ENCODE data around the gene RETREG3. TPM values are rescaled to one million over a fixed set of nuclear protein-coding genes. Genes with fewer than 3 reads are reported as not detected.

Gene RETREG3
- total and polyA plus RNA-seq, 2 of the 13 experiments (the other 11 are each of a cell fraction or from before 2014, with no cell fraction given), result 47.0 to 55.8 TPM

DNA sequence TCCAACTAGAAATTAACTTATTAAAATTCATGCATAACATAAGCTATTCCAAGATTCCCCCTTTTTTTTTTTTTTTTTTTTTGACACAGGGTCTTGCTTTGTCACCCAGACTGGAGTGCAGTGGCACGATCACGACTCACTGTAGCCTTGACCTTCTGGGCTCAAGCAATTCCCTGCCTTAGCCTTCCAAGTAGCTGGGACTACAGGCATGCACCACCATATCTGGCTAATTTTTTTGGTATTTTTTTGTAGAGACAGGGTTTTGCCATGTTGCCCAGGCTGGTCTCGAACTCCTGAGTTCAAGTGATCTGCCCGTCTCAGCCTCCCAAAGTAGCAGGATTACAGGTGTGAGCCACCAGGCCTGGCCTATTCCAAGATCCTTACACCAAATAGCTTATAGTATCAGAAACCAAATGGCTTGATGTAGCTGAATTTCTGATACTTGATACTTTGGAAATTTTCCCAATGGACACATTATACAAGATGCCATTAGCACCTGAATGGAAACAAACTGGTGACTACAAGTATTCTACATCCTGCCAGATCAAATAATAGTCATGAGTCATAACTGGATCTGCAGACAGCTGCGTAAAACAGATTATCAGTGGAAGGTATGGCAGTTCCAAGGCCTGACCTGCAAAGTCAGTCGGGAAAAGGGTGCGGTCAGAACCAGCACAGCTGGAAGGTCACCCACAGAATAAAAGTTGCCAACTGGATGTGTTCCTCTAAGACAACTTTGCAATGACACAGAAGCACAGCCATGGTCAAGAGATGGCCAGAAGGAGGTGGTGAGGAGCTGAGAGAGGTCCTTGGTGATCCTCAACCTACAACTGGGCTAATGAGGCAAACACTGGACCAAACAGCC lies 14.8 kb upstream of the RETREG3 start:
- no peaks in the 10 kb centered on the region for H3K9me3 ChIP-seq (ENCODE audit: low read length)
- no peak for DNase-seq (ENCODE audit: low spot score)
- BruUV-seq (replicated peaks), result no TSS peak
- no peaks in the 10 kb centered on the region for H3K27me3 ChIP-seq (ENCODE audit: control insufficient read depth in 1 of 2, insufficient read depth in 2 of 2, low read length in 2 of 2)
- no peak overlapping the region for H3K27ac ChIP-seq (ENCODE audit: extremely low read length, insufficient read depth, low read length)
- ATAC-seq, result no peak
- POLR2A ChIA-PET, result no interaction called here
- no peaks in the 10 kb centered on the region for H3K79me2 ChIP-seq (ENCODE audit: insufficient read depth, low read length)
- intact Hi-C loops (cut with micrococcal nuclease; ENCODE audit: unreplicated experiment), result no loop called here
- H3K4me1 ChIP-seq (ENCODE audit: insufficient read depth, low read length), result peaks cover 37% of the 10 kb centered on the region
- TF ChIP-seq ELF3 (CRISPR knock-in tag; IDR thresholded peaks at IDR 0.05), result no peak
- TF ChIP-seq, protein P1, sequence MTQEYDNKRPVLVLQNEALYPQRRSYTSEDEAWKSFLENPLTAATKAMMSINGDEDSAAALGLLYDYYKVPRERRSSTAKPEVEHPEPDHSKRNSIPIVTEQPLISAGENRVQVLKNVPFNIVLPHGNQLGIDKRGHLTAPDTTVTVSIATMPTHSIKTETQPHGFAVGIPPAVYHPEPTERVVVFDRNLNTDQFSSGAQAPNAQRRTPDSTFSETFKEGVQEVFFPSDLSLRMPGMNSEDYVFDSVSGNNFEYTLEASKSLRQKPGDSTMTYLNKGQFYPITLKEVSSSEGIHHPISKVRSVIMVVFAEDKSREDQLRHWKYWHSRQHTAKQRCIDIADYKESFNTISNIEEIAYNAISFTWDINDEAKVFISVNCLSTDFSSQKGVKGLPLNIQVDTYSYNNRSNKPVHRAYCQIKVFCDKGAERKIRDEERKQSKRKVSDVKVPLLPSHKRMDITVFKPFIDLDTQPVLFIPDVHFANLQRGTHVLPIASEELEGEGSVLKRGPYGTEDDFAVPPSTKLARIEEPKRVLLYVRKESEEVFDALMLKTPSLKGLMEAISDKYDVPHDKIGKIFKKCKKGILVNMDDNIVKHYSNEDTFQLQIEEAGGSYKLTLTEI (CRISPR knock-in tag; conservative IDR thresholded peaks at IDR 0.05), result no peak
- no peak for TF ChIP-seq ADNP (CRISPR knock-in tag; IDR thresholded peaks at IDR 0.05)
- TF ChIP-seq MIER3 (CRISPR knock-in tag; IDR thresholded peaks at IDR 0.05; ENCODE audit: borderline replicate concordance), result no peak
- TF ChIP-seq ZNF639 (CRISPR knock-in tag; conservative IDR thresholded peaks at IDR 0.05), result no peak
- no peak for TF ChIP-seq TRIM24 (CRISPR knock-in tag; IDR thresholded peaks at IDR 0.05)
- no peak for TF ChIP-seq ZSCAN22 (CRISPR knock-in tag; IDR thresholded peaks at IDR 0.05)
- TF ChIP-seq ZNF570 (CRISPR knock-in tag; IDR thresholded peaks at IDR 0.05; ENCODE audit: borderline replicate concordance), result no peak
- no peak for TF ChIP-seq PAF1 (CRISPR knock-in tag; IDR thresholded peaks at IDR 0.05)
- TF ChIP-seq HOXA7 (CRISPR knock-in tag; IDR thresholded peaks at IDR 0.05), result no peak
- TF ChIP-seq TSC22D2 (CRISPR knock-in tag; IDR thresholded peaks at IDR 0.05; ENCODE audit: borderline replicate concordance), result no peak
- TF ChIP-seq ZFP62 (CRISPR knock-in tag; IDR thresholded peaks at IDR 0.05), result no peak
- no peak for TF ChIP-seq ZNF678 (CRISPR knock-in tag; IDR thresholded peaks at IDR 0.05)
- TF ChIP-seq, protein P2, sequence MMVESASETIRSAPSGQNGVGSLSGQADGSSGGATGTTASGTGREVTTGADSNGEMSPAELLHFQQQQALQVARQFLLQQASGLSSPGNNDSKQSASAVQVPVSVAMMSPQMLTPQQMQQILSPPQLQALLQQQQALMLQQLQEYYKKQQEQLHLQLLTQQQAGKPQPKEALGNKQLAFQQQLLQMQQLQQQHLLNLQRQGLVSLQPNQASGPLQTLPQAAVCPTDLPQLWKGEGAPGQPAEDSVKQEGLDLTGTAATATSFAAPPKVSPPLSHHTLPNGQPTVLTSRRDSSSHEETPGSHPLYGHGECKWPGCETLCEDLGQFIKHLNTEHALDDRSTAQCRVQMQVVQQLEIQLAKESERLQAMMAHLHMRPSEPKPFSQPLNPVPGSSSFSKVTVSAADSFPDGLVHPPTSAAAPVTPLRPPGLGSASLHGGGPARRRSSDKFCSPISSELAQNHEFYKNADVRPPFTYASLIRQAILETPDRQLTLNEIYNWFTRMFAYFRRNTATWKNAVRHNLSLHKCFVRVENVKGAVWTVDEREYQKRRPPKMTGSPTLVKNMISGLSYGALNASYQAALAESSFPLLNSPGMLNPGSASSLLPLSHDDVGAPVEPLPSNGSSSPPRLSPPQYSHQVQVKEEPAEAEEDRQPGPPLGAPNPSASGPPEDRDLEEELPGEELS (CRISPR knock-in tag; IDR thresholded peaks at IDR 0.05), result no peak
- no peak for TF ChIP-seq GMEB1 (CRISPR knock-in tag; IDR thresholded peaks at IDR 0.05; ENCODE audit: borderline replicate concordance)
- TF ChIP-seq CCDC6 (CRISPR knock-in tag; IDR thresholded peaks at IDR 0.05), result no peak
- TF ChIP-seq ZC3H4 (CRISPR knock-in tag; IDR thresholded peaks at IDR 0.05; ENCODE audit: borderline replicate concordance), result no peak
- H3K4me3 ChIP-seq (replicated peaks in 1 of 3; ENCODE audit: insufficient read depth in 1 of 3, low read depth in 2 of 3, low read length in 3 of 3), result no peak overlapping the region
- no peak overlapping the region for H3K9ac ChIP-seq (ENCODE audit: insufficient read depth, low read depth, low read length)
- CTCF ChIA-PET (ENCODE audit: low intra/inter-chr PET ratio, low total read pairs), result no interaction called here
- no peak overlapping the region for H2AFZ ChIP-seq (ENCODE audit: low read length)
- H3K4me2 ChIP-seq (ENCODE audit: low read depth, low read length), result no peak overlapping the region
- no peaks in the 10 kb centered on the region for H4K20me1 ChIP-seq (ENCODE audit: insufficient read depth, low read length)
- WGBS (ENCODE audit: low lambda C conversion rate), result 31% methylated on average over 7 of the region's 7 CpGs
- in situ Hi-C loops (cut with HindIII; ENCODE audit: extremely low pct_ligation_motif_present, low pct_unique_long_range_greater_than_20kb), result no loop called here
- no peaks in the 10 kb centered on the region for H3K36me3 ChIP-seq (replicated peaks in 1 of 2; ENCODE audit: control insufficient read depth in 1 of 2, insufficient read depth in 2 of 2, low read length in 2 of 2)
- FAIRE-seq, result no peak

Measured in HepG2 (cell line).